ENCODE measurements around the gene IRAK1BP1. TPM values are rescaled to one million over a fixed set of nuclear protein-coding genes. Genes with fewer than 3 reads are reported as not detected.

IRAK1BP1 gene
- total and polyA plus RNA-seq, 4 donors: 1.5 to 18.9 (median 5.1) TPM

- ATAC-seq (ENCODE audit: insufficient read depth, low FRiP score): no peak
- no peaks in the 10 kb centered on the region for H3K36me3 ChIP-seq (ENCODE audit: control insufficient read depth in 4 of 4, insufficient read depth in 4 of 4, low read length in 4 of 4)
These were observed 30.8 kb upstream of the IRAK1BP1 start for GRCh38 chr6:78836598-78836997.

GRCh38 chr6:78841111-78841510, 26.2 kb upstream of the IRAK1BP1 start:
- H3K9me3 ChIP-seq (ENCODE audit: control insufficient read depth in 4 of 4, insufficient read depth in 3 of 4, low read length in 3 of 4): no peaks in the 10 kb centered on the region
- H3K9ac ChIP-seq (ENCODE audit: insufficient read depth in 1 of 2, low read length in 2 of 2): no peak overlapping the region
- DNase-seq: no peak
- no peak overlapping the region for H3K4me3 ChIP-seq
- H3K27me3 ChIP-seq (ENCODE audit: control insufficient read depth in 3 of 3, insufficient read depth in 3 of 3, low read length in 2 of 3): no peaks in the 10 kb centered on the region
- ATAC-seq (ENCODE audit: insufficient read depth, low FRiP score): no peak
- no peak for TF ChIP-seq CTCF (IDR thresholded peaks at IDR 0.05; ENCODE audit: control extremely low read depth, extremely low read depth)
- H3K36me3 ChIP-seq (ENCODE audit: control insufficient read depth in 4 of 4, insufficient read depth in 4 of 4, low read length in 4 of 4): no peaks in the 10 kb centered on the region
- H3K27ac ChIP-seq (ENCODE audit: low read depth in 1 of 2, low read length in 1 of 2): no peak overlapping the region
- peaks cover 0 to 2% (median 0%) of the 10 kb centered on the region in 5 donors for H3K4me1 ChIP-seq (ENCODE audit: control insufficient read depth in 5 of 5, insufficient read depth in 5 of 5, low read length in 5 of 5)

More at GRCh38 chr6:78836598-78836997, 30.8 kb upstream of the IRAK1BP1 start:
- 75 to 80% methylated on average over 3 of the region's 3 CpGs for whole genome bisulfite sequencing, 2 donors
- DNase-seq: no peak
- peaks cover 0 to 5% (median 0%) of the 10 kb centered on the region in 5 donors for H3K4me1 ChIP-seq (ENCODE audit: control insufficient read depth in 5 of 5, insufficient read depth in 5 of 5, low read length in 5 of 5)
- no peaks in the 10 kb centered on the region for H3K27me3 ChIP-seq (ENCODE audit: control insufficient read depth in 3 of 3, insufficient read depth in 3 of 3, low read length in 2 of 3)
- no peak overlapping the region for H3K4me3 ChIP-seq
- TF ChIP-seq CTCF (IDR thresholded peaks at IDR 0.05; ENCODE audit: control extremely low read depth, extremely low read depth): no peak
- no peaks in the 10 kb centered on the region for H3K9me3 ChIP-seq (ENCODE audit: control insufficient read depth in 4 of 4, insufficient read depth in 3 of 4, low read length in 3 of 4)
- H3K27ac ChIP-seq (ENCODE audit: low read depth in 1 of 2, low read length in 1 of 2): no peak overlapping the region
- no peak overlapping the region for H3K9ac ChIP-seq (ENCODE audit: insufficient read depth in 1 of 2, low read length in 2 of 2)

GRCh38 chr6:78842953-78843352, 24.4 kb upstream of the IRAK1BP1 start:
- Histone ChIP-seq H3K9ac (ENCODE audit: insufficient read depth in 1 of 2, low read length in 2 of 2) (no peak overlapping the region), H3K4me1 (ENCODE audit: control insufficient read depth in 5 of 5, insufficient read depth in 5 of 5, low read length in 5 of 5) (peaks cover 0 to 2% (median 0%) of the 10 kb centered on the region in 5 donors), H3K27me3 (ENCODE audit: control insufficient read depth in 3 of 3, insufficient read depth in 3 of 3, low read length in 2 of 3) (no peaks in the 10 kb centered on the region), H3K4me3 (no peak overlapping the region), H3K9me3 (ENCODE audit: control insufficient read depth in 4 of 4, insufficient read depth in 3 of 4, low read length in 3 of 4) (no peaks in the 10 kb centered on the region), H3K27ac (ENCODE audit: low read depth in 1 of 2, low read length in 1 of 2) (no peak overlapping the region), H3K36me3 (ENCODE audit: control insufficient read depth in 4 of 4, insufficient read depth in 4 of 4, low read length in 4 of 4) (no peaks in the 10 kb centered on the region)
- no peak for ATAC-seq (ENCODE audit: insufficient read depth, low FRiP score)
- TF ChIP-seq CTCF (IDR thresholded peaks at IDR 0.05; ENCODE audit: control extremely low read depth, extremely low read depth): no peak
- peak in 2 of 3 donors; percentile 24 to 68 for DNase-seq

GRCh38 chr6:78844899-78845298, 22.5 kb upstream of the IRAK1BP1 start:
- 76 to 89% methylated on average over 2 of the region's 2 CpGs for whole genome bisulfite sequencing, 2 donors

More at GRCh38 chr6:78844899-78845298, 22.5 kb upstream of the IRAK1BP1 start:
- TF ChIP-seq CTCF (IDR thresholded peaks at IDR 0.05; ENCODE audit: control extremely low read depth, extremely low read depth): no peak
- no peak for ATAC-seq (ENCODE audit: insufficient read depth, low FRiP score)
- Histone ChIP-seq H3K36me3 (ENCODE audit: control insufficient read depth in 4 of 4, insufficient read depth in 4 of 4, low read length in 4 of 4) (no peaks in the 10 kb centered on the region), H3K4me1 (ENCODE audit: control insufficient read depth in 5 of 5, insufficient read depth in 5 of 5, low read length in 5 of 5) (peaks cover 0 to 2% (median 0%) of the 10 kb centered on the region in 5 donors), H3K9me3 (ENCODE audit: control insufficient read depth in 4 of 4, insufficient read depth in 3 of 4, low read length in 3 of 4) (no peaks in the 10 kb centered on the region), H3K27me3 (ENCODE audit: control insufficient read depth in 3 of 3, insufficient read depth in 3 of 3, low read length in 2 of 3) (no peaks in the 10 kb centered on the region), H3K27ac (ENCODE audit: low read depth in 1 of 2, low read length in 1 of 2) (no peak overlapping the region), H3K4me3 (no peak overlapping the region), H3K9ac (ENCODE audit: insufficient read depth in 1 of 2, low read length in 2 of 2) (no peak overlapping the region)
- DNase-seq: no peak

Data from lung (tissue), 12 donors.